Fibroblast of skin of abdomen (primary cell): Measurements from ENCODE around the gene GMDS.

Experiments
- DNase-seq: peaks from one replicate; pipeline ENCODE4 v3.0.0-alpha.2; 2013

GMDS gene

GRCh38 chr6:2086326-2086965 is 159.0 kb downstream of the GMDS start:
- DNase-seq, result peak; percentile 32

GRCh38 chr6:2085657-2086056 is 159.7 kb downstream of the GMDS start:
- DNase-seq, result no peak

- DNase-seq, result no peak
These were observed 164.0 kb downstream of the GMDS start for GRCh38 chr6:2081155-2082138.

GRCh38 chr6:2078888-2079287 is 166.5 kb downstream of the GMDS start:
- DNase-seq, result no peak

GRCh38 chr6:2077826-2078225 is 167.6 kb downstream of the GMDS start:
- no peak for DNase-seq

- no peak for DNase-seq
These were observed 171.9 kb downstream of the GMDS start for GRCh38 chr6:2073476-2073875.

GRCh38 chr6:2072453-2072852 is 173.0 kb downstream of the GMDS start:
- peak; percentile 50 for DNase-seq

- DNase-seq, result no peak
These were observed 181.9 kb downstream of the GMDS start for GRCh38 chr6:2063547-2063946.

- DNase-seq, result peak; percentile 59
These were observed 183.5 kb downstream of the GMDS start for GRCh38 chr6:2061880-2062279.

GRCh38 chr6:2055911-2056310 is 189.5 kb downstream of the GMDS start:
- DNase-seq, result peak; percentile 59

GRCh38 chr6:2055143-2055542 is 190.3 kb downstream of the GMDS start:
- DNase-seq, result no peak

GRCh38 chr6:2054516-2055067 is 190.8 kb downstream of the GMDS start:
- DNase-seq, result no peak

- no peak for DNase-seq
These were observed 191.7 kb downstream of the GMDS start for GRCh38 chr6:2053691-2054090.

- DNase-seq, result peak; percentile 48
These were observed 197.6 kb downstream of the GMDS start for GRCh38 chr6:2047855-2048254.

- DNase-seq, result no peak
These were observed 201.2 kb downstream of the GMDS start for GRCh38 chr6:2044192-2044591.

- no peak for DNase-seq
These were observed 202.3 kb downstream of the GMDS start for GRCh38 chr6:2042956-2043648.

- no peak for DNase-seq
These were observed 207.3 kb downstream of the GMDS start for GRCh38 chr6:2038092-2038491.

- no peak for DNase-seq
These were observed 208.0 kb downstream of the GMDS start for GRCh38 chr6:2037237-2037926.

GRCh38 chr6:2036710-2037023 is 208.7 kb downstream of the GMDS start:
- no peak for DNase-seq

- no peak for DNase-seq
These were observed 209.3 kb downstream of the GMDS start for GRCh38 chr6:2035826-2036709.

- no peak for DNase-seq
These were observed 210.4 kb downstream of the GMDS start for GRCh38 chr6:2035046-2035445.
